ENCODE data around the gene ZNF541.

- TF ChIP-seq CTCF (IDR thresholded peaks at IDR 0.05) (no peak), POLR2A (IDR thresholded peaks at IDR 0.05) (no peak), POLR2AphosphoS5 (IDR thresholded peaks at IDR 0.05) (no peak)
Observed at GRCh38 chr19:47550129-47550528, 22.8 kb downstream of the ZNF541 start.

All from prostate gland (tissue), 2 donors.